ENCODE measurements around the gene GID4. TPM values are rescaled to one million over a fixed set of nuclear protein-coding genes. Genes with fewer than 3 reads are reported as not detected.
A peak's percentile ranks its signal among the peaks of the same experiment; 100 is the strongest.

GID4 gene
- total RNA-seq, 2 experiments from 2014 or later = 9.4 to 10.6 TPM

- POLR2A ChIA-PET = interaction anchor here (0.6 kb wide), 1 partner anchor 9 kb away, joined by 3 read pairs; no protein-coding TSS in a partner anchor
- H3K36me3 Mint-ChIP-seq = peaks cover 4% of the 10 kb centered on the region
- ATAC-seq (ENCODE audit: low read depth) = no peak
- peak overlapping the region; percentile 85 for H3K27ac Mint-ChIP-seq
- peak overlapping the region; percentile 91 for H3K4me3 Mint-ChIP-seq
- H3K9me3 Mint-ChIP-seq = no peaks in the 10 kb centered on the region
- peaks cover 33% of the 10 kb centered on the region for H3K4me1 Mint-ChIP-seq
- no peak for DNase-seq
- H3K27me3 Mint-ChIP-seq = no peaks in the 10 kb centered on the region
Measured at GRCh38 chr17:18040261-18040858, 1.2 kb downstream of the GID4 start.

GRCh38 chr17:18041776-18042175 is 2.6 kb downstream of the GID4 start:
- ATAC-seq (ENCODE audit: low read depth) (no peak), DNase-seq (no peak)
- H3K4me3 Mint-ChIP-seq = no peak overlapping the region
- H3K27ac Mint-ChIP-seq = no peak overlapping the region
- POLR2A ChIA-PET = no interaction called here
- no peaks in the 10 kb centered on the region for H3K27me3 Mint-ChIP-seq
- H3K9me3 Mint-ChIP-seq = no peaks in the 10 kb centered on the region
- peaks cover 29% of the 10 kb centered on the region for H3K4me1 Mint-ChIP-seq
- H3K36me3 Mint-ChIP-seq = peaks cover 5% of the 10 kb centered on the region

GRCh38 chr17:18042983-18043382 is 3.8 kb downstream of the GID4 start:
- Mint-ChIP-seq H3K27ac (no peak overlapping the region), H3K27me3 (no peaks in the 10 kb centered on the region)
- POLR2A ChIA-PET = no interaction called here

GRCh38 chr17:18043491-18043890 is 4.3 kb downstream of the GID4 start:
- Mint-ChIP-seq H3K9me3 (no peaks in the 10 kb centered on the region), H3K36me3 (peaks cover 10% of the 10 kb centered on the region), H3K4me1 (peaks cover 18% of the 10 kb centered on the region), H3K4me3 (no peak overlapping the region), H3K27me3 (no peaks in the 10 kb centered on the region), H3K27ac (no peak overlapping the region)
- POLR2A ChIA-PET = no interaction called here
- ATAC-seq (ENCODE audit: low read depth) (no peak), DNase-seq (no peak)

More at GRCh38 chr17:18042983-18043382, 3.8 kb downstream of the GID4 start:
- H3K9me3 Mint-ChIP-seq = no peaks in the 10 kb centered on the region
- peaks cover 10% of the 10 kb centered on the region for H3K36me3 Mint-ChIP-seq
- DNase-seq (no peak), ATAC-seq (ENCODE audit: low read depth) (no peak)
- H3K4me3 Mint-ChIP-seq = no peak overlapping the region
- H3K4me1 Mint-ChIP-seq = peaks cover 20% of the 10 kb centered on the region

GRCh38 chr17:18044609-18045008 is 5.4 kb downstream of the GID4 start:
- DNase-seq = no peak
- no peak for ATAC-seq (ENCODE audit: low read depth)
- no peaks in the 10 kb centered on the region for H3K27me3 Mint-ChIP-seq
- no peaks in the 10 kb centered on the region for H3K9me3 Mint-ChIP-seq
- peaks cover 18% of the 10 kb centered on the region for H3K4me1 Mint-ChIP-seq
- no peak overlapping the region for H3K4me3 Mint-ChIP-seq
- no peak overlapping the region for H3K27ac Mint-ChIP-seq
- POLR2A ChIA-PET = no interaction called here
- peaks cover 8% of the 10 kb centered on the region for H3K36me3 Mint-ChIP-seq

GRCh38 chr17:18045691-18046350 is 6.6 kb downstream of the GID4 start:
- Mint-ChIP-seq H3K27me3 (no peaks in the 10 kb centered on the region), H3K4me3 (no peak overlapping the region), H3K27ac (no peak overlapping the region), H3K36me3 (peaks cover 8% of the 10 kb centered on the region), H3K4me1 (peaks cover 10% of the 10 kb centered on the region), H3K9me3 (no peaks in the 10 kb centered on the region)
- ATAC-seq (ENCODE audit: low read depth) (no peak), DNase-seq (no peak)
- POLR2A ChIA-PET = interaction anchor here (0.7 kb wide), 1 partner anchor 819 kb away, joined by 3 read pairs; no protein-coding TSS in a partner anchor

- ATAC-seq (ENCODE audit: low read depth) = no peak
- no peak for DNase-seq
- H3K27me3 Mint-ChIP-seq = no peaks in the 10 kb centered on the region
- no peaks in the 10 kb centered on the region for H3K9me3 Mint-ChIP-seq
- POLR2A ChIA-PET = no interaction called here
- no peak overlapping the region for H3K4me3 Mint-ChIP-seq
- no peaks in the 10 kb centered on the region for H3K4me1 Mint-ChIP-seq
- no peak overlapping the region for H3K27ac Mint-ChIP-seq
- H3K36me3 Mint-ChIP-seq = peaks cover 17% of the 10 kb centered on the region
Measured at GRCh38 chr17:18055597-18055996, 16.4 kb downstream of the GID4 start.

- DNase-seq (no peak), ATAC-seq (ENCODE audit: low read depth) (no peak)
- Mint-ChIP-seq H3K27ac (no peak overlapping the region), H3K4me1 (no peaks in the 10 kb centered on the region), H3K27me3 (no peaks in the 10 kb centered on the region), H3K36me3 (peaks cover 17% of the 10 kb centered on the region), H3K4me3 (no peak overlapping the region), H3K9me3 (no peaks in the 10 kb centered on the region)
- POLR2A ChIA-PET = no interaction called here
Measured at GRCh38 chr17:18056214-18056613, 17.0 kb downstream of the GID4 start.

- H3K4me3 Mint-ChIP-seq = no peak overlapping the region
- no peaks in the 10 kb centered on the region for H3K9me3 Mint-ChIP-seq
- no peaks in the 10 kb centered on the region for H3K27me3 Mint-ChIP-seq
- POLR2A ChIA-PET = no interaction called here
- ATAC-seq (ENCODE audit: low read depth) (no peak), DNase-seq (no peak)
- no peak overlapping the region for H3K27ac Mint-ChIP-seq
- no peaks in the 10 kb centered on the region for H3K4me1 Mint-ChIP-seq
- H3K36me3 Mint-ChIP-seq = peaks cover 15% of the 10 kb centered on the region
Measured at GRCh38 chr17:18059283-18059682, 20.1 kb downstream of the GID4 start.

GRCh38 chr17:18064053-18064452 is 24.8 kb downstream of the GID4 start:
- no peak overlapping the region for H3K27ac Mint-ChIP-seq
- H3K27me3 Mint-ChIP-seq = no peaks in the 10 kb centered on the region

GRCh38 chr17:18065546-18065945 is 26.3 kb downstream of the GID4 start:
- H3K9me3 Mint-ChIP-seq = no peaks in the 10 kb centered on the region
- H3K27me3 Mint-ChIP-seq = peaks cover 2% of the 10 kb centered on the region
- POLR2A ChIA-PET = no interaction called here
- peaks cover 2% of the 10 kb centered on the region for H3K36me3 Mint-ChIP-seq
- H3K4me1 Mint-ChIP-seq = no peaks in the 10 kb centered on the region
- no peak overlapping the region for H3K4me3 Mint-ChIP-seq
- ATAC-seq (ENCODE audit: low read depth) = no peak
- DNase-seq = no peak
- H3K27ac Mint-ChIP-seq = no peak overlapping the region

More at GRCh38 chr17:18064053-18064452, 24.8 kb downstream of the GID4 start:
- POLR2A ChIA-PET = no interaction called here
- Mint-ChIP-seq H3K4me1 (no peaks in the 10 kb centered on the region), H3K36me3 (peaks cover 5% of the 10 kb centered on the region), H3K4me3 (no peak overlapping the region), H3K9me3 (no peaks in the 10 kb centered on the region)
- no peak for ATAC-seq (ENCODE audit: low read depth)
- no peak for DNase-seq

- no peak for DNase-seq
- Mint-ChIP-seq H3K4me3 (no peak overlapping the region), H3K27ac (no peak overlapping the region), H3K36me3 (peaks cover 2% of the 10 kb centered on the region), H3K9me3 (no peaks in the 10 kb centered on the region), H3K27me3 (peaks cover 6% of the 10 kb centered on the region), H3K4me1 (peaks cover 6% of the 10 kb centered on the region)
- POLR2A ChIA-PET = no interaction called here
- ATAC-seq (ENCODE audit: low read depth) = no peak
Measured at GRCh38 chr17:18066866-18067265, 27.7 kb downstream of the GID4 start.

GRCh38 chr17:18069101-18069500 is 29.9 kb downstream of the GID4 start:
- no peak for ATAC-seq (ENCODE audit: low read depth)
- POLR2A ChIA-PET = no interaction called here
- DNase-seq = no peak
- no peak overlapping the region for H3K27ac Mint-ChIP-seq
- peaks cover 15% of the 10 kb centered on the region for H3K27me3 Mint-ChIP-seq
- H3K9me3 Mint-ChIP-seq = no peaks in the 10 kb centered on the region
- H3K4me3 Mint-ChIP-seq = no peak overlapping the region
- H3K4me1 Mint-ChIP-seq = peaks cover 6% of the 10 kb centered on the region
- peaks cover 2% of the 10 kb centered on the region for H3K36me3 Mint-ChIP-seq

GRCh38 chr17:18070861-18071340 is 31.7 kb downstream of the GID4 start:
- peak overlapping the region; percentile 30 for H3K4me3 Mint-ChIP-seq
- peaks cover 25% of the 10 kb centered on the region for H3K27me3 Mint-ChIP-seq
- DNase-seq (no peak), ATAC-seq (ENCODE audit: low read depth) (no peak)
- peaks cover 6% of the 10 kb centered on the region for H3K4me1 Mint-ChIP-seq
- no peak overlapping the region for H3K27ac Mint-ChIP-seq
- H3K36me3 Mint-ChIP-seq = no peaks in the 10 kb centered on the region
- POLR2A ChIA-PET = interaction anchor here (1.3 kb wide), 1 partner anchor 18 kb away, joined by 3 read pairs; no protein-coding TSS in a partner anchor
- H3K9me3 Mint-ChIP-seq = no peaks in the 10 kb centered on the region
